ENCODE results near the gene DLG4.
A peak's percentile ranks its signal among the peaks of the same experiment; 100 is the strongest.

DLG4 gene

DNA sequence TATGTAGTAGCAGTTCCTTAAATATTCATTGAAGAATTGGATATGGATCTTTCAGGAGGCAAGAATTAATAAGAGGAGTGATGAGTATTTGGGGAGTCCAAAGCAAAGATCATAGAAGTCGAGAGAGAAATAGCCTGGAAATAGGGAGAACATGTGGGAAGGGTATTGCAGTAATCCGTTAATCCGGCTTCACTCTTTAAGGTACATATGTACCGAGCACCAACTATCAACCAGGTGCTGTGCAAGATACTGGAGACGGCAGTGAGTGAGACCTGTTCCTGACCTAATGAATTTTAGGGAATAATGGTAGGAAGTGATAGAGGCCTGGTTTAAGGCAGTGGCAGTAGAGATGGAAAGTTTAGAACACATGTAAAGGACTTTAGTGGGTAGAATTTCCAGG, 33.4 kb upstream of the DLG4 start:
- Histone ChIP-seq H2AFZ (ENCODE audit: low read length) (no peak overlapping the region), H3F3A (ENCODE audit: insufficient read depth, low read length) (no peaks in the 10 kb centered on the region), H3K79me2 (ENCODE audit: insufficient read depth, low read length) (peaks cover 31% of the 10 kb centered on the region), H3K4me2 (ENCODE audit: low read length) (peak overlapping the region; percentile 94), H4K20me1 (ENCODE audit: insufficient read depth, low read length) (no peaks in the 10 kb centered on the region), H3K9ac (ENCODE audit: low read length) (peak overlapping the region; percentile 83), H3K27me3 (ENCODE audit: insufficient read depth, low read length) (no peaks in the 10 kb centered on the region), H3K4me1 (ENCODE audit: insufficient read depth, low read length, severe bottlenecking) (peaks cover 32% of the 10 kb centered on the region), H3K27ac (ENCODE audit: low read depth, low read length, poor library complexity, severe bottlenecking) (no peak overlapping the region), H3K9me2 (ENCODE audit: low read depth, low read length) (no peaks in the 10 kb centered on the region), H3K4me3 (ENCODE audit: low read depth, low read length, poor library complexity, severe bottlenecking) (peak overlapping the region; percentile 77), H3K9me3 (ENCODE audit: low read length) (no peaks in the 10 kb centered on the region), H3K36me3 (ENCODE audit: insufficient read depth, low read length) (peaks cover 32% of the 10 kb centered on the region; the same call in 1 of the 2 replicates)
- TF ChIP-seq EZH2 (IDR thresholded peaks at IDR 0.05; ENCODE audit: borderline replicate concordance, low read length): no peak
- TF ChIP-seq, protein P1, sequence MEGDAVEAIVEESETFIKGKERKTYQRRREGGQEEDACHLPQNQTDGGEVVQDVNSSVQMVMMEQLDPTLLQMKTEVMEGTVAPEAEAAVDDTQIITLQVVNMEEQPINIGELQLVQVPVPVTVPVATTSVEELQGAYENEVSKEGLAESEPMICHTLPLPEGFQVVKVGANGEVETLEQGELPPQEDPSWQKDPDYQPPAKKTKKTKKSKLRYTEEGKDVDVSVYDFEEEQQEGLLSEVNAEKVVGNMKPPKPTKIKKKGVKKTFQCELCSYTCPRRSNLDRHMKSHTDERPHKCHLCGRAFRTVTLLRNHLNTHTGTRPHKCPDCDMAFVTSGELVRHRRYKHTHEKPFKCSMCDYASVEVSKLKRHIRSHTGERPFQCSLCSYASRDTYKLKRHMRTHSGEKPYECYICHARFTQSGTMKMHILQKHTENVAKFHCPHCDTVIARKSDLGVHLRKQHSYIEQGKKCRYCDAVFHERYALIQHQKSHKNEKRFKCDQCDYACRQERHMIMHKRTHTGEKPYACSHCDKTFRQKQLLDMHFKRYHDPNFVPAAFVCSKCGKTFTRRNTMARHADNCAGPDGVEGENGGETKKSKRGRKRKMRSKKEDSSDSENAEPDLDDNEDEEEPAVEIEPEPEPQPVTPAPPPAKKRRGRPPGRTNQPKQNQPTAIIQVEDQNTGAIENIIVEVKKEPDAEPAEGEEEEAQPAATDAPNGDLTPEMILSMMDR (IDR thresholded peaks at IDR 0.05; ENCODE audit: low read length): no peak

DNA sequence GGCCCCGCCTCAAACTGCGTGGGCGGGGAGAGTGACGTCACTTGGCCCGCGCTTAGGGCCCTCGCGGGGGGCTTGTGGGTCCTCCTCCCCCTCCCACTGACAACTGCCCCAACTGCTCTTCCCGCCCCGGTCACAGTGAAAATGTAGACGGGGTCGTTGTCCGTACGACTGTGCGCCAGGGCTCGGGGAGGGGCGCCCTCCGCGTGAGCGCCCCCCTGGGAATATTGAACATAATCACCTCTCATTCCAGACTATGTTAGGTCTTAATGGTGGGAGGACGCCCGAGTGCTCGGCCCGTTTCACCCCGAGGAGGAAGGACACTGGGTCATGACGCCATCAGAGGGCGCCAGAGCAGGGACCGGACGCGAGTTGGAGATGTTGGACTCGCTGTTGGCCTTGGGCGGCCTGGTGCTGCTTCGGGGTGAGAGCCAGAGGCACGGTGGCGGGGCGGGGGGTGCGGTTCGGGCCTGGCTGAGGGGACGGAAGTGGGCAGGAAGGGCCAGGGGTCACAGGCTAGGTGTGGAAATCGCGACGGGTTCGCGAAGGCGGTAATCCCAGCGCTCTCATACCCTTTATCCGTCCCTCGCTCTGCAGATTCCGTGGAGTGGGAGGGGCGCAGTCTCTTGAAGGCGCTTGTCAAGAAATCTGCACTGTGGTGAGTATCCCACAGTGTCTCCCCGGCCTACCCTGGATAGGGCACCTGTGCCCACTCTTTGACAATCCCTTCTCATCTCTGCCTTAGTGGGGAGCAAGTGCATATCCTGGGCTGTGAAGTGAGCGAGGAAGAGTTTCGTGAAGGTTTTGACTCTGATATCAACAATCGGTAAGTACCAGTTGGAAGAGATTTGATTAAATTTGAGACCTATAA, 32.8 kb upstream of the DLG4 start, which contains the start of gene ELP5:
Gene ELP5, plus strand, starts transcription at position 40 of the 868 bp plus-strand sequence. Its CDS starts 336 bp downstream, at position 376.
- H3F3A ChIP-seq (ENCODE audit: insufficient read depth, low read length): no peaks in the 10 kb centered on the region
- no peaks in the 10 kb centered on the region for H3K27me3 ChIP-seq (ENCODE audit: insufficient read depth, low read length)
- no peaks in the 10 kb centered on the region for H3K9me2 ChIP-seq (ENCODE audit: low read depth, low read length)
- peak within 1 kb of the TSS; percentile 77 for H3K4me3 ChIP-seq (ENCODE audit: low read depth, low read length, poor library complexity, severe bottlenecking)
- peak within 1 kb of the TSS; percentile 97 for H3K9ac ChIP-seq (ENCODE audit: low read length)
- H3K36me3 ChIP-seq (ENCODE audit: insufficient read depth, low read length): peaks cover 32% of the 10 kb centered on the region; the same call in 1 of the 2 replicates
- H2AFZ ChIP-seq (ENCODE audit: low read length): no peak within 1 kb of the TSS
- TF ChIP-seq EZH2 (IDR thresholded peaks at IDR 0.05; ENCODE audit: borderline replicate concordance, low read length): no peak
- TF ChIP-seq, protein P1 (IDR thresholded peaks at IDR 0.05; ENCODE audit: low read length): peak; percentile 57
- peak within 1 kb of the TSS; percentile 84 for H3K27ac ChIP-seq (ENCODE audit: low read depth, low read length, poor library complexity, severe bottlenecking)
- no peaks in the 10 kb centered on the region for H3K9me3 ChIP-seq (ENCODE audit: low read length)
- H3K79me2 ChIP-seq (ENCODE audit: insufficient read depth, low read length): peaks cover 31% of the 10 kb centered on the region
- peaks cover 32% of the 10 kb centered on the region for H3K4me1 ChIP-seq (ENCODE audit: insufficient read depth, low read length, severe bottlenecking)
- H4K20me1 ChIP-seq (ENCODE audit: insufficient read depth, low read length): no peaks in the 10 kb centered on the region
- H3K4me2 ChIP-seq (ENCODE audit: low read length): peak within 1 kb of the TSS; percentile 99

DNA sequence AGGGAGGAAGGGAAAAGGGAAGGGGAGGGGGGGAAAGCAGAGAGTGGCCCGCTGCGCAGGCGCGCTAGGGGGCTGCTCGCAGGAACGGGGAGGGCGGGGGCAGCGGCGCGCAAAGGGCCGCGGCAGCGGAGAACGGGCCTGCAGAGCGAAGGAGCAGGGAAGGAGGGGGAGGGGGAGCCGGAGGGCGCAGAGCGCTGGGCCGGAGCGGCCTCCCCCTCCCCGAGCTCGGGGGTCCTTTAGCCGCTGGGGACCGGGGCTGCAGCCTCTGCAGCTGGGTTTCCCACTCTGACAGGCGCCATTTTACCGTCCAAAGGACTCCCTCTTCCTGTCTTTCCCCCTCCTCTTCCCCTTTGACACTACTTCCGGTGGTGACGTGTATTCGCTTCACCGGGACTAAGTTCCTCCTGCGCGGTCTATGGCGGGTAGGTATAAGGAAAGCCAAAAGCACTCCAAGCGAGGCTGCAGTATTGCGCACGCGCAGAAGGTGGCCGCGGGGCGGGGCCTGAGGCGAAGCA, 32.1 kb upstream of the DLG4 start, which contains the start of gene CTDNEP1:
Gene CTDNEP1, minus strand, starts transcription at position 74 of the 515 bp plus-strand sequence. CDS start 438 bp downstream, outside the sequence.
- peaks cover 31% of the 10 kb centered on the region for H3K79me2 ChIP-seq (ENCODE audit: insufficient read depth, low read length)

More for the DNA sequence above, 32.1 kb upstream of the DLG4 start, which contains the start of gene CTDNEP1:
- Histone ChIP-seq H3F3A (ENCODE audit: insufficient read depth, low read length) (no peaks in the 10 kb centered on the region), H3K9me2 (ENCODE audit: low read depth, low read length) (no peaks in the 10 kb centered on the region), H3K4me3 (ENCODE audit: low read depth, low read length, poor library complexity, severe bottlenecking) (peak within 1 kb of the TSS; percentile 77), H3K27ac (ENCODE audit: low read depth, low read length, poor library complexity, severe bottlenecking) (peak within 1 kb of the TSS; percentile 84), H3K27me3 (ENCODE audit: insufficient read depth, low read length) (no peaks in the 10 kb centered on the region), H3K4me1 (ENCODE audit: insufficient read depth, low read length, severe bottlenecking) (peaks cover 32% of the 10 kb centered on the region), H3K36me3 (ENCODE audit: insufficient read depth, low read length) (peaks cover 35% of the 10 kb centered on the region), H3K9me3 (ENCODE audit: low read length) (no peaks in the 10 kb centered on the region), H3K9ac (ENCODE audit: low read length) (peak within 1 kb of the TSS; percentile 97), H2AFZ (ENCODE audit: low read length) (no peak within 1 kb of the TSS), H4K20me1 (ENCODE audit: insufficient read depth, low read length) (no peaks in the 10 kb centered on the region), H3K4me2 (ENCODE audit: low read length) (peak within 1 kb of the TSS; percentile 99)
- TF ChIP-seq EZH2 (IDR thresholded peaks at IDR 0.05; ENCODE audit: borderline replicate concordance, low read length): no peak

Data from OCI-LY1 (cell line).